Ovary (tissue), 9 donors: ENCODE results near the gene NUMA1. TPM values are rescaled to one million over a fixed set of nuclear protein-coding genes. Genes with fewer than 3 reads are reported as not detected.

Source experiments
- DNase-seq, 5 donors: peaks; one replicate each; pipeline ENCODE4 v3.0.0-alpha.2; 2019 to 2020
- H3K27ac ChIP-seq, 2 donors: fragments of 200-600 bp; one replicate each; pipeline versions ENCODE4 v1.5.1 to v1.8.0; 2019 to 2022
- H3K27me3 ChIP-seq: fragments of 200-600 bp; one replicate; pipeline ENCODE4 v1.8.0; 2022
- H3K36me3 ChIP-seq: fragments of 200-600 bp; sonication (generic); one replicate; pipeline ENCODE4 v1.5.1; 2019
- H3K4me1 ChIP-seq: one replicate; pipeline ENCODE4 v1.8.1; 2013; ENCODE audit warnings: mild to moderate bottlenecking, moderate library complexity; ENCODE audit not compliant: insufficient read depth
- H3K4me3 ChIP-seq: fragments of 200-600 bp; sonication (generic); one replicate; pipeline ENCODE4 v1.5.1; 2017
- H3K9me3 ChIP-seq, 2 donors: fragments of 200-600 bp in 1 of 2; sonication (generic) in 1 of 2; one replicate each; pipeline versions ENCODE4 v1.5.1 to v1.8.1; 2013 to 2019; ENCODE audit warnings: mild to moderate bottlenecking in 1 of 2, moderate library complexity in 1 of 2
- CTCF ChIP-seq, 3 donors: fragments of 450-650 bp in 2 of 3; fragments of 200-600 bp in 1 of 3; IDR thresholded peaks; one replicate each; pipeline versions ENCODE4 v1.5.1 to v1.8.0; 2016 to 2022; ENCODE audit warnings: antibody characterized with exemption in 3 of 3, mild to moderate bottlenecking in 1 of 3
- EP300 ChIP-seq: sonication (generic); formaldehyde crosslinking; IDR thresholded peaks from one replicate; pipeline ENCODE4 v1.6.1; 2017; ENCODE audit warnings: antibody characterized with exemption
- POLR2A ChIP-seq: fragments of 450-650 bp; IDR thresholded peaks from one replicate; pipeline ENCODE4 v1.6.1; 2017; ENCODE audit warnings: antibody characterized with exemption, mild to moderate bottlenecking, moderate library complexity
- WGBS, 3 donors: extraction: QIAGEN DNeasy Blood & Tissue Kit in 1 of 3; methylation state at CpG; one replicate each; pipeline versions ENCODE4 v1.1.5 to v1.1.7; 2013 to 2017; 5-methylcytosine and 5-hydroxymethylcytosine counted together
- intact Hi-C, 4 donors: fragments of 100-400 bp; cut with DNase I; formaldehyde crosslinking; loops; one replicate each; pipeline versions ENCODE4 v1.11.0 to v1.15.1; 2022 to 2023
- polyA plus RNA-seq, 2 donors: library from polyadenylated mRNA; stranded (reverse); fragments of 200-250 nt in 1 of 2; fragments of 350-450 nt in 1 of 2; fragmentation: Illumina TruSeq in 1 of 2; extraction: RNeasy Lipid Tissue Mini Kit (QIAGEN cat#74804) in 1 of 2; gene quantifications; one replicate each; pipeline ENCODE4 v1.2.3, GENCODE V29; 2013 to 2014
- total RNA-seq, 7 donors: library from RNA; depleted of rRNA in 2 of 7; stranded (reverse); fragments of >200 nt in 2 of 7; fragmentation: NEBNext Ultra II Directional in 3 of 7; extraction: Animal tissue kit (Norgen Biotek cat#: 25700) in 3 of 7; gene quantifications; one replicate each; pipeline versions ENCODE4 v1.1.0 to v1.2.4, GENCODE V29; 2016 to 2023
- donor health status: DM: no; HTN: no; CAD: no; lungs with moderate emphysema.
- donor health status: DM: no; HTN: no; CAD: no.
- donor health status: Bipolar disorder and iron deficiency.
- donor health status: DM: yes; HTN: yes; CAD: no.
- donor health status: DM: no; HTN: no; CAD: no.
- donor health status: DM: yes; HTN: yes; CAD: no.

NUMA1 gene
- total and polyA plus RNA-seq, 9 donors = 156 to 270 (median 235) TPM

GRCh38 chr11:72100462-72100861, 20.1 kb upstream of the NUMA1 start:
- 87 to 100% (median 100%) methylated on average over 1 of the region's 1 CpG for WGBS, 3 donors
- DNase-seq = no peak
- no peaks in the 10 kb centered on the region for H3K9me3 ChIP-seq
- intact Hi-C loops = no loop called here
- H3K27me3 ChIP-seq = no peaks in the 10 kb centered on the region
- no peaks in the 10 kb centered on the region for H3K36me3 ChIP-seq
- no peak overlapping the region for H3K4me3 ChIP-seq
- no peak for TF ChIP-seq CTCF (IDR thresholded peaks at IDR 0.05)
- TF ChIP-seq POLR2A = no peak
- TF ChIP-seq EP300 = no peak
- no peak overlapping the region for H3K27ac ChIP-seq
- H3K4me1 ChIP-seq = peaks cover 4% of the 10 kb centered on the region

GRCh38 chr11:72100009-72100408, 19.7 kb upstream of the NUMA1 start:
- intact Hi-C loops = no loop called here
- 81 to 84% (median 82%) methylated on average over 3 of the region's 3 CpGs for WGBS, 3 donors
- no peaks in the 10 kb centered on the region for H3K27me3 ChIP-seq
- TF ChIP-seq POLR2A = no peak
- no peak for TF ChIP-seq EP300
- no peak for TF ChIP-seq CTCF (IDR thresholded peaks at IDR 0.05)
- H3K27ac ChIP-seq = no peak overlapping the region
- H3K9me3 ChIP-seq = no peaks in the 10 kb centered on the region
- DNase-seq = no peak
- peaks cover 4% of the 10 kb centered on the region for H3K4me1 ChIP-seq
- no peaks in the 10 kb centered on the region for H3K36me3 ChIP-seq
- H3K4me3 ChIP-seq = no peak overlapping the region

- no peak overlapping the region for H3K4me3 ChIP-seq
- no peaks in the 10 kb centered on the region for H3K36me3 ChIP-seq
- no peak overlapping the region for H3K27ac ChIP-seq
- TF ChIP-seq POLR2A = no peak
- TF ChIP-seq CTCF (IDR thresholded peaks at IDR 0.05) = no peak
- no peak for TF ChIP-seq EP300
- WGBS, 3 donors = 88 to 91% (median 90%) methylated on average over 3 of the region's 3 CpGs
- peaks cover 4% of the 10 kb centered on the region for H3K4me1 ChIP-seq
- DNase-seq = no peak
- no peaks in the 10 kb centered on the region for H3K27me3 ChIP-seq
- no peaks in the 10 kb centered on the region for H3K9me3 ChIP-seq
- intact Hi-C loops = no loop called here
These were observed 18.4 kb upstream of the NUMA1 start for GRCh38 chr11:72098741-72099140.

- TF ChIP-seq CTCF (IDR thresholded peaks at IDR 0.05) (peak; percentile 57 to 86 (median 72)), POLR2A (no peak)
- DNase-seq = peak; percentile 64 to 76 (median 70)
- 36 to 47% (median 44%) methylated on average over 4 of the region's 4 CpGs for WGBS, 3 donors
- Histone ChIP-seq H3K27me3 (no peaks in the 10 kb centered on the region), H3K36me3 (no peaks in the 10 kb centered on the region), H3K4me3 (no peak overlapping the region), H3K4me1 (no peaks in the 10 kb centered on the region), H3K27ac (no peak overlapping the region), H3K9me3 (no peaks in the 10 kb centered on the region)
- intact Hi-C loops = loop anchor here in 2 of 4 donors (2.0 to 5.0 kb wide), 2 partner anchors 66 to 69 kb away; no protein-coding TSS in a partner anchor
These were observed 10.9 kb upstream of the NUMA1 start for GRCh38 chr11:72091292-72091691.
